ENCODE measurements around the gene HDGFL2. TPM values are rescaled to one million over a fixed set of nuclear protein-coding genes. Genes with fewer than 3 reads are reported as not detected.

HDGFL2 gene
- total and polyA plus RNA-seq, 2 donors from 2014 or later: 37.8 to 38.8 TPM

- Histone ChIP-seq H3K27ac (ENCODE audit: low read depth in 2 of 2, low read length in 2 of 2) (no peak overlapping the region), H3K9me3 (ENCODE audit: control insufficient read depth in 2 of 3, insufficient read depth in 1 of 3, low read length in 3 of 3) (no peaks in the 10 kb centered on the region), H3K36me3 (ENCODE audit: control insufficient read depth in 2 of 3, insufficient read depth in 3 of 3, low read length in 3 of 3) (peaks cover 0 to 2% (median 0%) of the 10 kb centered on the region in 3 donors), H3K27me3 (ENCODE audit: control insufficient read depth, insufficient read depth, low read length) (no peaks in the 10 kb centered on the region), H3K9ac (ENCODE audit: low read length in 3 of 3) (no peak overlapping the region), H3K4me3 (ENCODE audit: low read length in 3 of 3) (no peak overlapping the region), H3K4me1 (ENCODE audit: control insufficient read depth in 2 of 3, insufficient read depth in 2 of 3, low read depth in 1 of 3, low read length in 3 of 3) (no peaks in the 10 kb centered on the region)
- DNase-seq (no peak), FAIRE-seq (no peak)
- TF ChIP-seq, protein P1, sequence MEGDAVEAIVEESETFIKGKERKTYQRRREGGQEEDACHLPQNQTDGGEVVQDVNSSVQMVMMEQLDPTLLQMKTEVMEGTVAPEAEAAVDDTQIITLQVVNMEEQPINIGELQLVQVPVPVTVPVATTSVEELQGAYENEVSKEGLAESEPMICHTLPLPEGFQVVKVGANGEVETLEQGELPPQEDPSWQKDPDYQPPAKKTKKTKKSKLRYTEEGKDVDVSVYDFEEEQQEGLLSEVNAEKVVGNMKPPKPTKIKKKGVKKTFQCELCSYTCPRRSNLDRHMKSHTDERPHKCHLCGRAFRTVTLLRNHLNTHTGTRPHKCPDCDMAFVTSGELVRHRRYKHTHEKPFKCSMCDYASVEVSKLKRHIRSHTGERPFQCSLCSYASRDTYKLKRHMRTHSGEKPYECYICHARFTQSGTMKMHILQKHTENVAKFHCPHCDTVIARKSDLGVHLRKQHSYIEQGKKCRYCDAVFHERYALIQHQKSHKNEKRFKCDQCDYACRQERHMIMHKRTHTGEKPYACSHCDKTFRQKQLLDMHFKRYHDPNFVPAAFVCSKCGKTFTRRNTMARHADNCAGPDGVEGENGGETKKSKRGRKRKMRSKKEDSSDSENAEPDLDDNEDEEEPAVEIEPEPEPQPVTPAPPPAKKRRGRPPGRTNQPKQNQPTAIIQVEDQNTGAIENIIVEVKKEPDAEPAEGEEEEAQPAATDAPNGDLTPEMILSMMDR (IDR thresholded peaks at IDR 0.05; ENCODE audit: borderline replicate concordance, extremely low read depth, insufficient read depth): no peak
- intact Hi-C loops (cut with DNase I): no loop called here
These were observed 31.2 kb downstream of the HDGFL2 start for GRCh38 chr19:4503132-4503824.

DNA sequence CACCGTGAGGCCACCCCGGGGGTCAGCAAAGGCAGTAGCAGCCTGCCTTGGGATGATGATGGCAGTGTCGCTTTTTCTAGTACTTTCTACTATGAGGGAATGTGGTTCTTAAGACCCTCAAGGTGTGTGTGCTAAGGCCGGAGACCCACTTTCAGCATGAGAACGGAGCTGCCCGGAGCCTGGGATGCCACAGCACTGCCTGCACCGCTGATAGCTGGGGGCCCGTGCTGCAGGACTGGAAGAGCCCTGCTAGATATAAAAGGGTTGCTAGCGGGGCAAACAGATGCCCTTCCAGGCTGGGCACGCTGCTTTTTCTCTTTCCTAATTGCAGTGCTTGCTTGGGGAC lies 31.7 kb downstream of the HDGFL2 start:
- peaks cover 0 to 2% (median 0%) of the 10 kb centered on the region in 3 donors for H3K36me3 ChIP-seq (ENCODE audit: control insufficient read depth in 2 of 3, insufficient read depth in 3 of 3, low read length in 3 of 3)

DNA sequence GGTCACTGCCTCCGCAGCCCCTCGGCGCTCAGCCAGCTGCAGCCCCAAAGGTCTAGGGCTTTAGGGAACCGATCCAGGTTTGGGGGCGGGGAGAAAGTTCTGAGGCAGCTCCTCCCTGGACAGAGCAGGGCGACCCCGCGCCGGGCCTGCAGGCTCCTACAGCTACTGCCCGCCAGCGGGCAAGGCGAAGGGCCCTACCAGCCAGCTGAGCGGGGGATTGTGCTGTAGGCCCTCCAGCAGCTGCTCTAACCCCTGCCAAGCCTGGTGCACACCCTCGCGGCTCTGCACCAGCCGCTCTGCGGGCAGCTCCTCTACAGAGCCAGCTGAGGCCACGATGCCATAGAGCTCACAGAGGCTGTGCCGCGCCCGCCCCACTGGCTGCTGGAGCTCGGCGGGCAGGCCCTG lies 32.2 kb downstream of the HDGFL2 start:
- H3K27me3 ChIP-seq (ENCODE audit: control insufficient read depth, insufficient read depth, low read length): no peaks in the 10 kb centered on the region
- H3K36me3 ChIP-seq (ENCODE audit: control insufficient read depth in 2 of 3, insufficient read depth in 3 of 3, low read length in 3 of 3): peaks cover 0 to 2% (median 0%) of the 10 kb centered on the region in 3 donors
- TF ChIP-seq, protein P1 (IDR thresholded peaks at IDR 0.05; ENCODE audit: borderline replicate concordance, extremely low read depth, insufficient read depth): no peak
- H3K4me3 ChIP-seq (ENCODE audit: low read length in 3 of 3): no peak overlapping the region
- H3K9ac ChIP-seq (ENCODE audit: low read length in 3 of 3): no peak overlapping the region
- H3K4me1 ChIP-seq (ENCODE audit: control insufficient read depth in 2 of 3, insufficient read depth in 2 of 3, low read depth in 1 of 3, low read length in 3 of 3): no peaks in the 10 kb centered on the region
- no peaks in the 10 kb centered on the region for H3K9me3 ChIP-seq (ENCODE audit: control insufficient read depth in 2 of 3, insufficient read depth in 1 of 3, low read length in 3 of 3)
- DNase-seq: no peak
- intact Hi-C loops (cut with DNase I): no loop called here
- FAIRE-seq: no peak
- no peak overlapping the region for H3K27ac ChIP-seq (ENCODE audit: low read depth in 2 of 2, low read length in 2 of 2)

More for the DNA sequence above, 31.7 kb downstream of the HDGFL2 start:
- H3K9me3 ChIP-seq (ENCODE audit: control insufficient read depth in 2 of 3, insufficient read depth in 1 of 3, low read length in 3 of 3): no peaks in the 10 kb centered on the region
- intact Hi-C loops (cut with DNase I): no loop called here
- H3K9ac ChIP-seq (ENCODE audit: low read length in 3 of 3): no peak overlapping the region
- no peak for FAIRE-seq
- no peak overlapping the region for H3K4me3 ChIP-seq (ENCODE audit: low read length in 3 of 3)
- H3K27me3 ChIP-seq (ENCODE audit: control insufficient read depth, insufficient read depth, low read length): no peaks in the 10 kb centered on the region
- no peaks in the 10 kb centered on the region for H3K4me1 ChIP-seq (ENCODE audit: control insufficient read depth in 2 of 3, insufficient read depth in 2 of 3, low read depth in 1 of 3, low read length in 3 of 3)
- no peak overlapping the region for H3K27ac ChIP-seq (ENCODE audit: low read depth in 2 of 2, low read length in 2 of 2)
- TF ChIP-seq, protein P1 (IDR thresholded peaks at IDR 0.05; ENCODE audit: borderline replicate concordance, extremely low read depth, insufficient read depth): no peak
- no peak for DNase-seq
